Uterus (tissue), 2 donors: Measurements from ENCODE around the gene OR8H1.

Experiments used
- CTCF ChIP-seq, 4 experiments: fragments of 200-600 bp in 2 of 4; fragments of 450-650 bp in 2 of 4; sonication (generic) in 2 of 4; IDR thresholded peaks; one replicate each; pipeline ENCODE4 v1.5.1; 2016 to 2019; ENCODE audit warnings: antibody characterized with exemption in 4 of 4, mild to moderate bottlenecking in 2 of 4, moderate library complexity in 1 of 4
- POLR2A ChIP-seq, 2 donors: fragments of 450-650 bp; IDR thresholded peaks; one replicate each; pipeline ENCODE4 v1.6.1; 2016; ENCODE audit warnings: antibody characterized with exemption in 2 of 2, mild to moderate bottlenecking in 1 of 2, moderate library complexity in 1 of 2

DNA sequence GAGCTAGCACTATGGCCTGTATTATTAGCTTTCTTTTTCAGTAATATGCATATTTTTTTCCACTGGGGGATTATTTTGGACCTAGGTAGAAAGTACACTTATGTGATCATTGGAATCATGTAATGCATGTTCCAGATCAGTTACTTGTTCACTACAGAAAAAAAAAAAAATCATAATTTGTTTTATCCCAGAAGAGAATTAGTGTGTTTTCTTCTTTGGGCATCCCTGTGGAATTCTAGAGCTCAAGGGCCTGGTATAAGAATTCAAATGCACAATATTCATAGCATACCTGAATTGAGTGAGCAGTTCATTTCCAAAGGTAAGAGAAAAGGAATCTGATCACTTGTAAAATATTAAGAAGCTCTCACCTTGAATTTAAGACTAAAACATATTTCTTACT, 18.2 kb downstream of the OR8H1 start, which contains the start of gene OR5T1:
- TF ChIP-seq CTCF (IDR thresholded peaks at IDR 0.05), result no peak
- no peak for TF ChIP-seq POLR2A (IDR thresholded peaks at IDR 0.05)
